Myocyte (in vitro differentiated cells): ENCODE measurements around the gene TUBB3. TPM values are rescaled to one million over a fixed set of nuclear protein-coding genes. Genes with fewer than 3 reads are reported as not detected.
"Not testable (repeated sequence)": the region's sequence is repeated elsewhere in the genome, so short reads cannot be mapped to it uniquely, and the experiment has no call there.

Experiments
- DNase-seq: peaks from one replicate; pipeline ENCODE4 v3.0.0-alpha.2; 2012; ENCODE audit warnings: low read depth
- polyA plus RNA-seq: library from polyadenylated mRNA; unstranded; fragments of >200 nt; gene quantifications from one replicate; pipeline ENCODE4 v1.2.1, GENCODE V29; 2012; ENCODE audit warnings: missing spikeins
- total RNA-seq: library from RNA; depleted of rRNA; stranded (reverse); fragments of >200 nt; gene quantifications from 2 replicates; pipeline ENCODE4 v1.2.3, GENCODE V29; 2014

TUBB3 gene
- 152 and 164 TPM in 2 replicates for total RNA-seq
- polyA plus RNA-seq: 132 TPM

- peak; percentile 83 for DNase-seq
Measured at GRCh38 chr16:89922884-89923639, at the start of gene TUBB3. Gene TUBB3 (plus strand): TSS chr16:89923342. CDS start chr16:89923402, 60 bp downstream.

DNA sequence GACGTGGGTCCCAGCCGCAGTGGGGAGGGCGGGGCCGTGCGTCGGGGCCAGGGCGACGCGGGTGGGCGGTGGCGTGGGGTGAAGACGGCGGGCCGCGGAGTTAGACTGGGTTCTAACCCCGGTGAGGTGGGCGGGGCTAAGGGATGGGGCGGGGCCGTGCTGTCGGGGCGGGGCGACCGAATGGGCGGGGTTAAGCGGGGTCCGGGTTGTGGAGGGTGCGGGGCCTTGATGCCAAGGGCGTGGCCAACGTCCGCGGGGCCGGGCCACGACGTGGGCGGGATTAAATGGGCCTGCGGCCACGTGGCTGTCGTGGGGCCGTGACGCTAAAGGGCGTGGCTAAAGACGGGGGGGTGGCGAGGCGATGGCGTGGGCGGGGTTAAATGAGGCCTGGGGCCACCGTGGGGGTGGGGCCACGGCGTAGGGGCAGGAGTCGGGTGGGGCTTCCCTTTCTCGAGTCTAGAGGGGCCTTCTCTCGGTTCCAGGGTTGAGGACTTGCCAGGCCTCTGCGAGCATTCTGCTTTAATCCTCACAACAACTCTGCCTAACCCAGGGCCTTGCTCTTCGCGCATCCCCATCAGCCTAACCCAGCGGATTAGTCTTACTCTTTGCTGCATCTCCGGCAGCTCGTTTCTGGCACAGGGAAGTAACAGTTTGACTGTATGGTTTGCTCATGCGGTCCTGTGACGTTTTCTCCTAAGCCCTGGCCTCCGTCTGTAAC, 49.0 kb upstream of the TUBB3 start:
- DNase-seq: peak; percentile 93

GRCh38 chr16:89879123-89879522, 44.0 kb upstream of the TUBB3 start:
- DNase-seq: not testable (repeated sequence)

DNA sequence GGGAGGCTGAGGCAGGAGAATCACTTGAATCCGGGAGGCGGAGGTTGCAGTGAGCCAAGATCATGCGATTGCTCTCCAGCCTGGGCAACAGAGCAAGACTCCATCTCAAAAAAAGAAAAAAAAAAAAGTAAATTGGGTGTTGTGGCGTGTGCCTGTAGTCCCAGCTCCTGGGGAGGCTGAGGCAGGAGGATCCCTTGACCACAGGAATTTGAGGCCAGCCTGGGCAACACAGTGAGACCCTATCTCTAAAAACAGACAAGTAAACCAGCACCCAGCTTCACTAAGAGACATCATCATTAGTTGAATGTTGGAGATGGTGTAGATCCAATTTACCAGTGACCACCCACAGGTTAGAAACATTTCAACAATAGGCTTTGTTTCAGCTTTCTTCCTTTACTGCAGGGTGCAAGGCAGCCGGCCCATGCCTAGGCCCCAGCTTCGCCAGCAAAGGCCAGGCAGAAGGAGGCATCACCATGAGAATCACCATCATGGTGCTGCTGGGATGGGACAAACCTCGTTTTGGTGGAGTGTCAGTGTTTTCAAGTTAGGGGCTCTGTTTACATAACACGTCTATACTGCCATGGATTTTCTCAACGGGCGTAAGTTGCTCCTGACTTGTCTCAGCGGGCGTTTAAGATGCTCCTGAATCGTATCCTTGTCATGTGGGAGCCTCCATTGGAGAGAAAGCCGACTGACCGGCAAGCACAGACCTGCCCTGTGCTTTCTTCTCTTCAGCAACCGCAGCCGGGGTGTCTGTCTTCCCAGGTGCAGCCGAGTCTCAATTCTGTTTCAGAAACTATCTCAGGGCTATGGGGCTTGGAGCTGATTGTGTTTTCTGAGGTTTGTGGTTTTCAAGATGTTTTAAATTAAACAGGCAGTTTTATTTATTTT, 42.4 kb upstream of the TUBB3 start:
- no peak for DNase-seq

DNA sequence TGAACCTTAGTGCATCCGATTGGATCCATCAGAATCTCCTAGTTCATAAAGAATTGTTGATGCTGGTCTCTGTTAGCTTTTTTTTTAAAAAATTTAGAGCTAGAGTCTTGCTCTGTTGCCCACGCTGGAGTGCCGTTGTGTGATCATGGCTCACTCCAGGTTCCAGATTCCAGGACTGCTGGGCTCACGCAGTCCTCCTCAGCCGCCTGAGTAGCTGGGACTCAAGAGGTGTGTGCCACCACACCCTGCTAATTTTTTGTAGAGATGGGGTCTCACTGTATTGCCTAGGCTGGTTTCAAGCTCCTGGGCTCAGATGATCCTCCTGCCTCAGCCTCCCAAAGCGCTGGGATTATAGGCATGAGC, 41.8 kb upstream of the TUBB3 start:
- no peak for DNase-seq

DNA sequence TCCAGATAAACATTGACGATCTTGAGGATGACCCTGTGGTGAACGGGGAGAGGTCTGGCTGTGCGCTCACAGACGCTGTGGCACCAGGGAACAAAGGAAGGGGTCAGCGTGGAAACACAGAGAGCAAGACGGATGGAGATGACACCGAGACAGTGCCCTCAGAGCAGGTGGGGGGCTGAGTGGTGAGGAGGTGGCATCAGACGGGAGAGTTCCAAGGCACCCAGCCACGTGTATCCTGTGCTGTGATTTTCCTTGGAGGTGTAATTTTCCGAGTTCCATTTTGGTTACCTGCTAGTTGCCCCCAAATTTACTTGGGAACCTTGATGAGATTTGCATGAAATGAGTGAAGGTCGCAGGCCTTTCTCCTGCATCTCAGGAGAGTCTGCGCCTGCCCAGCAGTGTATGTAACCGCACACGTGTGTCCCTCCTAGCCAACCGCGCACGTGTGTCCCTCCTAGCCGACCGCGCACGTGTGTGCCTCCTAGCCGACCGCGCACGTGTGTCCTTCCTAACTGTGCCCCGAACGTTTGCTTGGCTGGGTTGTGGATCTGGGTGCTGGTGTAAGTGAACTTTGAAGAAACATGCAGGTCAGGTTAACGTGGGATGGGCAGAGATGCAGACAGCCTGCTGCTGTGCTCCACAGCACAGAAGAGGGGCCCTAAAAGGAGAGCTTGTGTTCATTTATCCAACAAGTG, 39.6 kb upstream of the TUBB3 start:
- DNase-seq: no peak

GRCh38 chr16:89884041-89884421, 39.1 kb upstream of the TUBB3 start:
- no peak for DNase-seq

DNA sequence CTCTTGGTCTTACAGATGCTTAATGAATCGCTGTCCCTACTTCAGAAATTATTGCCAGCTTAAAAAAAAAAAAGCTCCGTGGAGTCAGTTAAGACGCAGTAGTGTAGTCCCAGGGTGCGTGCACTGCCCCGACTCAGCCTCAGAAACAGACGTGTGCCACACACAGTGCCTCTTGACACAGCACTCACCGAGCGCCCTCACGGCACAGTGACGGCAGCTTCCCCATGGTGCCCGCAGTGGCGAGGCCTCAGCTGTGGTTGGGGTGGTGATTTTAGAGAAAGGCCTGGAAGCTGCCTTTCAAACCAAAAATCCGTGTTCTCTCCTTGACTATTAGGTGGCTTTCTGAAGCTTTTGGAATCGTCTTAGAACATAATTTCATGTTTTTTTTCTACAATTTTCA, 35.9 kb upstream of the TUBB3 start:
- no peak for DNase-seq

- DNase-seq: no peak
Measured at GRCh38 chr16:89890200-89890599, 32.9 kb upstream of the TUBB3 start.

DNA sequence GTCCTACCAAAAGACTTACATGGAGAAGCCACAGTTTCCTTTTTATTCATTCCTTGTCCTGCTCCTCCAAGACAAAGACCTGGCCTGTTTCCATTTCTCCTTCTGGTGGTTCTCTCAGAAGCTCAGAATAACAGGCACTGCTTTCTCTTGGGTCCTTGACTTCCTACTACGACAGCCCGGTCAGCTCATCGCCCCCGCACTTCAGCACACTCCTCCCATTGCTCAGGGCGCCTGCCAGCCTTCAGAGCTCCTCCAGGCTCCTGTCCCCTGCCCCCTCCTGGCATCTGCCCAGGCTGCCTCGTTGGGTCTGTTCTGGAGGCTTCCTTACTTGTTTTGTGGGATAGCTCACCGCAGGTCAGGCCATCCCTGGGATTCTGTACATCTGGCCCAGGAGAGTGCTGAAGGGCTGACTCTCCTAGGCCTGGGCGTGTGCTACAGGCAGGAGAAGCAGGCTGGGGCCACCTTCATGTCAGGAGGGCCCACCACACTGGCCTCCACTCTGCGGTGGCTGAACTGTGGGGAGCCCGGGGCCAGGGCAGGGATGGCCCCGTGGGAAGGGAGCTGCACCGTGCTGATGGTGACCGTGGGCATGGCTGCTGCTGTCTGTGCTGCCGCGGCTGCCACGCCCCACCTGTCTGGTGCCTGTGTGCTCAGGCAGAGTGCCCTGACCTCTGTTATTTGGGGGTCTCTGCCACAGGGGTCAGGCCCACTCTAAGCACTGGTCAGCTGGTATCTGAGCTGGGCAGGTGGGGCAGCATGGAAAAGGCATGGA, 32.1 kb upstream of the TUBB3 start:
- DNase-seq: no peak

DNA sequence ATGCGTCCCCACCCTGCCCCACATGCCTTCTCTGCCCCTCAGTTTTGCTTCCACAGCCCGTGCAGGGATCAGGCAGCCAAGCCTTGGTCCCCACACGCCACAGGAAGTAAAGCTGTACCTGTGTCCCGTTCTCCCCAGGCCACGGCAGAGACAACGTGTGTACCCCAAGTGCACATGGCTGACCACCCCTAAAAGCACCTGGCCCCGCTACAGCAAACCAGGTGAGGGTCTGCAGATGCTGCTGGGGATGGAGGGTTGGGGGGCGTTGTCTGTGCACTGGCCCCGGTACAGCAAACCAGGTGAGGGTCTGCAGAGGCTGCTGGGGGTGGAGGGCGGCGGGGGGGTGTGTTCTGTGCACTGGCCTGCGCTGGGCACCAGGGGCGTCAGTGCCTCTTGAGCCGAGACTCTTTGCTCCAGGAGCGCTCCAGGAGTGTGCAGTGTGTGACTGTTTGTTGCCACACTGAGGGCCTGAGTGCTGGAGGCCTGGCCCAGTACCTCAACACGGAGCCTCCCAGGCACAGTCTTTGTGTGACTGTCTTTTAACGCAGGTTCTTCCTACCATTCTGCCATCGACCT, 31.0 kb upstream of the TUBB3 start:
- DNase-seq: no peak

DNA sequence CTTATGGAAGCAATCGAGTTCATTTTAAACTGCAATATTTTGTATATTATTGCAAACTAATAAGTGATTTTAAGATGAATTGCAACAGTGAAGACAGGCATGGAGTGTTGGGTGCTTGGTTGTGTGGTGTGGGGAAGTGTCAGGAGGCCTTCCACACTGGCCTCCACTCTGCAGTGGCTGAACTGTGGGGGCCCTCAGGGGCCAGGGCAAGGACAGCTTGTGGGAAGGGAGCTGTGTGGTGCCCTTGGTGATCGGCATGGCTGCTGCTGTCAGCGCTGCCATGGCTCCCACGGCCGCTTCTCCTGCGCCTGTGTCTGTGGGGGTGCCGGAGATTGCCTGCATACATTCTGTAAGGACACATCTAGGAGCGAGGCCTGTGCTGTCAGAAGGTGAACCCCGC, 30.5 kb upstream of the TUBB3 start:
- DNase-seq: no peak

DNA sequence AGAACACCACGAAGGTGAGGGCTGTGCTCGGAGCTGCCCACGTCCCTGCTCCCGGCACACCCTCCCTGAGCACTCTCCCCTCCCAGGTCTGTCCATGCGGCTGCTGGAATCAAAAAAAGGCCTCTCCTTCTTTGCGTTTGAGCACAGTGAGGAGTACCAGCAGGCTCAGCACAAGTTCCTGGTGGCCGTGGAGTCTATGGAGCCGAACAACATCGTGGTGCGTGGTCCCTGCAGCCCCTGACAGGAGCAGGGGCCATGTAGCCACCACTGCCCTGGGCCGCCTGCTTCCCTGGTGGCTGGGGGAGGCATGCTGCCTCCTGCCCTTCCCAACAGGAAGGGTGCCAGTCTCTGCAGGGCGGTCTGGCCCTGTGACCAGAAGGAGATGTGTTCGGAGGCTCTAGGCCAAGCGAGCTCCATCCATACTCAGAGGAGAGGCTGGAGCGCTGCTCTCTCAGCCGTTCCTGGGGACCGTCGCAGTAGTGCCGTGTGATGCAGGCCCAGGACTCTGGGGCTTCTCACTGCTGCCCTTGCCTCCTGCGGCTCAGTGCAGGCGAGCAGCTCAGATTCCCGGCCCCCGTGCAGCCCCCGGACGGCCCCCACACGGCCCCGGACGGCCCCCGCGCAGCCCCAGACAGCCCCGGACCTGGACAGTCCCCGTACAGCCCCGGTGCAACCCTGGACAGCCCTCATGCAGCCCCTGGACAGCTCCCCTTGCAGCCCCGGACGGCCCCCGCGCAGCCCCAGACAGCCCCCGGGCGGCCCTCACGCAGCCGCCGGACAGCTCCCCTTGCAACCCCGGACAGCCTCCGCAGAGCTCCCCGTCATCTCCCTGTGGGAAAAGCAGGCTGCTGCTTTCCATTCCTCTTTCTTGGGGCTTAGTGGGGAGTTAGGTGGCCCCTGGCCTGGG, 29.2 kb upstream of the TUBB3 start:
- no peak for DNase-seq

- DNase-seq: no peak
Measured at GRCh38 chr16:89895482-89896250, 27.5 kb upstream of the TUBB3 start.

DNA sequence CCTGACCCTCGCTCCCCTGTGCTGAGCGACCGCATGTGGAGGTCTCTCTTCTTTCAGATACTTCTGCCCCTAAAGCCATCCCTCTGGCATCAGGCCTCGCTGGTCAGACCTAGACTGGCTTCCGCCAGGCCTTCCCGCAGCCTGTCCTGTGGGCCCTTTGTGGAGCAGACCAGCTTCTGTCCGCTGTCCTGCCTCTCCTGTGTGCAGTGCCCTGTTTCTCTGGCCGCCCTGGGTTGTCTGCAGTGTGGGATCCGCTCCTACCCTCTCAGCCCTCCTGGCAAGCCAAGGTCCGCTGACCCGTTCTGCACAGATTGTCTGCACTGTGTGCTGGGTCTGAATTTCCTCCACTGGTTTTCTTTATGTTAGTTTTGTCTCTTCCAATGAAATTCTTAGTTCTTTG, 25.9 kb upstream of the TUBB3 start:
- DNase-seq: no peak

DNA sequence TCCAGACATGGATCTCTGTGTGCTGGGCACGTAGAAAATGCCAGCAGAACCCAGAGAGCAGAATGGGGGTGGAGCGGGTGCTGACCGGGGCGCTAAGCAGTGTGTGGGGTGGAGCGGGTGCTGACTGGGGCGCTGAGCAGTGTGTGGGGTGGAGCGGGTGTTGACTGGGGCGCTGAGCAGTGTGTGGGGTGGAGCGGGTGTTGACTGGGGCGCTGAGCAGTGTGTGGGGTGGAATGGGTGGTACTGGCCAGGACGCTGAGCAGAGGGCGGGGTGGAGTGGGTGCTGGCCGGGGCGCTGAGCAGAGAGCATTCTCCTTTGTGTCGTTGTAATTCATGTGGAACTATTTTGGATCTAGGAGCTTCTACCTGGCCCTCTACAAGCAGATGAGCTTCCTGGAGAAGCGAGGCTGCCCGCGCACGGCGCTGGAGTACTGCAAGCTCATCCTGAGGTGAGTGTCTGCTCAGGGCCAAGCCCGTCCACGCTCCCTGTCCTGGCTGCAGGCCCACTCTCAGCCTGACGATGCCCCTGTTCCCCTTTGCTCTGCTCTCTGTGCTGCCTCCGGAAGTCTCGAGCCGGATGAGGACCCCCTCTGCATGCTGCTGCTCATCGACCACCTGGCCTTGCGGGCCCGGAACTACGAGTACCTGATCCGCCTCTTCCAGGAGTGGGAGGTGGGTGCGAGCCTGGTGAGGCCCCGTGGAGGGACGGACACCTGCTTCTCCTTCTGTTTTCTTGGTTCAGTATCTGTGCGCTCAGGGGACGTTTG, 24.8 kb upstream of the TUBB3 start:
- no peak for DNase-seq

GRCh38 chr16:89899879-89900481, 23.2 kb upstream of the TUBB3 start:
- DNase-seq: no peak
